ENCODE measurements around the gene ASCC2. TPM values are rescaled to one million over a fixed set of nuclear protein-coding genes. Genes with fewer than 3 reads are reported as not detected.

The ASCC2 gene
- total RNA-seq, 1 experiment from 2014 or later: 54.9 TPM

GRCh38 chr22:29854432-29854831 is 16.4 kb upstream of the ASCC2 start:
- no peaks in the 10 kb centered on the region for H3K36me3 ChIP-seq (ENCODE audit: insufficient read depth, low read length, poor library complexity, severe bottlenecking)
- ChIA-PET CTCF (no interaction called here), POLR2A (ENCODE audit: low non-redundant PET) (no interaction called here)
- no peaks in the 10 kb centered on the region for H3K9me3 ChIP-seq (ENCODE audit: low read depth, low read length, poor library complexity, severe bottlenecking)
- H3K27me3 ChIP-seq (replicated peaks; ENCODE audit: insufficient read depth, low read depth, low read length, poor library complexity): no peaks in the 10 kb centered on the region
- H3K4me3 ChIP-seq (ENCODE audit: low read depth, low read length, poor library complexity, severe bottlenecking): no peak overlapping the region
- intact Hi-C loops (cut with micrococcal nuclease; ENCODE audit: unreplicated experiment): no loop called here
- no peak overlapping the region for H3K27ac ChIP-seq (ENCODE audit: low read depth, low read length, poor library complexity, severe bottlenecking)
- H3K4me1 ChIP-seq (ENCODE audit: insufficient read depth, low read length, poor library complexity, severe bottlenecking): no peaks in the 10 kb centered on the region
- BruUV-seq (replicated peaks): no TSS peak
- TF ChIP-seq CTCF (conservative IDR thresholded peaks at IDR 0.05; ENCODE audit: low read depth, low read length): no peak
- no peak for TF ChIP-seq EZH2 (IDR thresholded peaks at IDR 0.05; ENCODE audit: borderline replicate concordance, low read depth, low read length, poor library complexity, severe bottlenecking)
- DNase-seq (ENCODE audit: low spot score): no peak

DNA sequence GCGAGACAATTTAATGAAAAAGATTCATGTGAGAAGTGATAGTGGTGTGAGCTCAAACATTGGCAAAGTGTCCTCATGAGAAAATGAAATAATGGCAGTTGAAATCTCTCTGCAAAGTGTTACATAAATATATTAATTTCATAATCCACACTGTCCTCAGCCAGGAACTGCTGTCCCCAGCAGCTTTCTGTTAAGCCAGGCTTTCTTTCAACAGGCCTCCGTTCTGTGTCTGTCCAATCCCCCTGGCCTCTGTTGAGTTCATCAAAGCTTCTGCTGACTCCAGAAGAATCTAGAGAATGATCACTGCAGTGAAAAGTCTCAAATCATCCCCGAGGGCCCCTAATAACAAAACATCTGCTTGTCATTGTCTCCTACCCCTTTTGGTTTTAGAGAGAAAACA is 10.0 kb upstream of the ASCC2 start:
- intact Hi-C loops (cut with micrococcal nuclease; ENCODE audit: unreplicated experiment): no loop called here
- POLR2A ChIA-PET (ENCODE audit: low non-redundant PET): interaction anchor here (0.6 kb wide), 1 partner anchor 201 kb away, joined by 15 read pairs; no protein-coding TSS in a partner anchor

DNA sequence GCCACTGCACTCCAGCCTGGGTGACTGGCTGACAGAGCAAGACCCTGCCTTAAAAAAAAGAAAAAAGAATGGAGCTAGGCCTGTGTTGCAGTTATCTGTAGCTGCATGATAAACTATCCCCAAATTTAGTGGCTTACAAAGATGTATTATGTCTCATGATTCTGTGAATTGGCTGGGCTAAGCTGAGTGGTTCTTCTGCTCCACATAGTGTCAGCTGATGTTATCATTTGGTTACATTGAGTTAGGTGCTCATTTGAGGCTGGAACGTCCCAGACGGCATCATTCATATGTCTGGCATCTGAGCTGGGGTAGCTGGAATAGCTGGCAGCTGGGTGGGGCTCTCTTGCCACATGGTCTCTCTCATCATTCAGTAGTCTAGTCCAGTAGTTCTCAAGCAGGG is 8.2 kb upstream of the ASCC2 start:
- DNase-seq (ENCODE audit: low spot score): no peak
- no peak for TF ChIP-seq CTCF (conservative IDR thresholded peaks at IDR 0.05; ENCODE audit: low read depth, low read length)
- TF ChIP-seq EZH2 (IDR thresholded peaks at IDR 0.05; ENCODE audit: borderline replicate concordance, low read depth, low read length, poor library complexity, severe bottlenecking): no peak
- Histone ChIP-seq H3K36me3 (ENCODE audit: insufficient read depth, low read length, poor library complexity, severe bottlenecking) (no peaks in the 10 kb centered on the region), H3K27ac (ENCODE audit: low read depth, low read length, poor library complexity, severe bottlenecking) (no peak overlapping the region), H3K27me3 (replicated peaks; ENCODE audit: insufficient read depth, low read depth, low read length, poor library complexity) (no peaks in the 10 kb centered on the region), H3K4me1 (ENCODE audit: insufficient read depth, low read length, poor library complexity, severe bottlenecking) (no peaks in the 10 kb centered on the region), H3K9me3 (ENCODE audit: low read depth, low read length, poor library complexity, severe bottlenecking) (no peaks in the 10 kb centered on the region), H3K4me3 (ENCODE audit: low read depth, low read length, poor library complexity, severe bottlenecking) (no peak overlapping the region)
- POLR2A ChIA-PET (ENCODE audit: low non-redundant PET): interaction anchor here (0.6 kb wide), 1 partner anchor 143 kb away, joined by 3 read pairs; no protein-coding TSS in a partner anchor
- intact Hi-C loops (cut with micrococcal nuclease; ENCODE audit: unreplicated experiment): no loop called here
- CTCF ChIA-PET: no interaction called here
- BruUV-seq (replicated peaks): no TSS peak

More for the DNA sequence above, 10.0 kb upstream of the ASCC2 start:
- no peaks in the 10 kb centered on the region for H3K27me3 ChIP-seq (replicated peaks; ENCODE audit: insufficient read depth, low read depth, low read length, poor library complexity)
- TF ChIP-seq EZH2 (IDR thresholded peaks at IDR 0.05; ENCODE audit: borderline replicate concordance, low read depth, low read length, poor library complexity, severe bottlenecking): no peak
- no peak overlapping the region for H3K27ac ChIP-seq (ENCODE audit: low read depth, low read length, poor library complexity, severe bottlenecking)
- H3K36me3 ChIP-seq (ENCODE audit: insufficient read depth, low read length, poor library complexity, severe bottlenecking): no peaks in the 10 kb centered on the region
- CTCF ChIA-PET: no interaction called here
- H3K4me3 ChIP-seq (ENCODE audit: low read depth, low read length, poor library complexity, severe bottlenecking): no peak overlapping the region
- H3K4me1 ChIP-seq (ENCODE audit: insufficient read depth, low read length, poor library complexity, severe bottlenecking): no peaks in the 10 kb centered on the region
- BruUV-seq (replicated peaks): no TSS peak
- H3K9me3 ChIP-seq (ENCODE audit: low read depth, low read length, poor library complexity, severe bottlenecking): no peaks in the 10 kb centered on the region
- no peak for DNase-seq (ENCODE audit: low spot score)

GRCh38 chr22:29842740-29843139 is 4.7 kb upstream of the ASCC2 start:
- Histone ChIP-seq H3K27me3 (replicated peaks; ENCODE audit: insufficient read depth, low read depth, low read length, poor library complexity) (no peaks in the 10 kb centered on the region), H3K4me3 (ENCODE audit: low read depth, low read length, poor library complexity, severe bottlenecking) (no peak overlapping the region), H3K27ac (ENCODE audit: low read depth, low read length, poor library complexity, severe bottlenecking) (no peak overlapping the region), H3K9me3 (ENCODE audit: low read depth, low read length, poor library complexity, severe bottlenecking) (no peaks in the 10 kb centered on the region), H3K36me3 (ENCODE audit: insufficient read depth, low read length, poor library complexity, severe bottlenecking) (no peaks in the 10 kb centered on the region), H3K4me1 (ENCODE audit: insufficient read depth, low read length, poor library complexity, severe bottlenecking) (peaks cover 6% of the 10 kb centered on the region)
- no TSS peak for BruUV-seq (replicated peaks)
- ChIA-PET POLR2A (ENCODE audit: low non-redundant PET) (no interaction called here), CTCF (no interaction called here)
- intact Hi-C loops (cut with micrococcal nuclease; ENCODE audit: unreplicated experiment): no loop called here
- DNase-seq (ENCODE audit: low spot score): no peak
- TF ChIP-seq CTCF (conservative IDR thresholded peaks at IDR 0.05; ENCODE audit: low read depth, low read length) (no peak), EZH2 (IDR thresholded peaks at IDR 0.05; ENCODE audit: borderline replicate concordance, low read depth, low read length, poor library complexity, severe bottlenecking) (no peak)
